ENCODE measurements around the gene KLHL8. TPM values are rescaled to one million over a fixed set of nuclear protein-coding genes. Genes with fewer than 3 reads are reported as not detected.

KLHL8 gene
- polyA plus RNA-seq, 1 donor from 2014 or later = 15.0 TPM

GRCh38 chr4:87165892-87166291 is 54.5 kb downstream of the KLHL8 start:
- Histone ChIP-seq H3K27ac (ENCODE audit: low read length) (no peak overlapping the region), H2AFZ (ENCODE audit: low read depth, low read length) (no peak overlapping the region), H3K36me3 (ENCODE audit: insufficient read depth, low read length) (peaks cover 2% of the 10 kb centered on the region), H3K27me3 (ENCODE audit: insufficient read depth, low read depth, low read length) (no peaks in the 10 kb centered on the region), H3K4me3 (ENCODE audit: low read length) (no peak overlapping the region), H3K79me2 (replicated peaks; ENCODE audit: insufficient read depth, low read length) (no peaks in the 10 kb centered on the region), H3K4me2 (ENCODE audit: low read length) (no peak overlapping the region), H3K9ac (ENCODE audit: low read length) (no peak overlapping the region), H3K9me3 (ENCODE audit: low read length) (no peaks in the 10 kb centered on the region), H4K20me1 (ENCODE audit: insufficient read depth) (no peaks in the 10 kb centered on the region), H3F3A (ENCODE audit: insufficient read depth, low read length, poor library complexity, severe bottlenecking) (no peaks in the 10 kb centered on the region), H3K9me2 (ENCODE audit: insufficient read depth, low read length) (no peaks in the 10 kb centered on the region)
- no peak for TF ChIP-seq TAF1 (IDR thresholded peaks at IDR 0.05; ENCODE audit: low read depth)
- no peak for TF ChIP-seq MXI1 (conservative IDR thresholded peaks at IDR 0.05; ENCODE audit: poor library complexity, severe bottlenecking)
- no peak for TF ChIP-seq EP300 (conservative IDR thresholded peaks at IDR 0.05; ENCODE audit: poor library complexity, severe bottlenecking)
- no peak for TF ChIP-seq RAD21 (conservative IDR thresholded peaks at IDR 0.05)
- TF ChIP-seq REST (IDR thresholded peaks at IDR 0.05; ENCODE audit: borderline replicate concordance) = no peak
- TF ChIP-seq, protein P1, sequence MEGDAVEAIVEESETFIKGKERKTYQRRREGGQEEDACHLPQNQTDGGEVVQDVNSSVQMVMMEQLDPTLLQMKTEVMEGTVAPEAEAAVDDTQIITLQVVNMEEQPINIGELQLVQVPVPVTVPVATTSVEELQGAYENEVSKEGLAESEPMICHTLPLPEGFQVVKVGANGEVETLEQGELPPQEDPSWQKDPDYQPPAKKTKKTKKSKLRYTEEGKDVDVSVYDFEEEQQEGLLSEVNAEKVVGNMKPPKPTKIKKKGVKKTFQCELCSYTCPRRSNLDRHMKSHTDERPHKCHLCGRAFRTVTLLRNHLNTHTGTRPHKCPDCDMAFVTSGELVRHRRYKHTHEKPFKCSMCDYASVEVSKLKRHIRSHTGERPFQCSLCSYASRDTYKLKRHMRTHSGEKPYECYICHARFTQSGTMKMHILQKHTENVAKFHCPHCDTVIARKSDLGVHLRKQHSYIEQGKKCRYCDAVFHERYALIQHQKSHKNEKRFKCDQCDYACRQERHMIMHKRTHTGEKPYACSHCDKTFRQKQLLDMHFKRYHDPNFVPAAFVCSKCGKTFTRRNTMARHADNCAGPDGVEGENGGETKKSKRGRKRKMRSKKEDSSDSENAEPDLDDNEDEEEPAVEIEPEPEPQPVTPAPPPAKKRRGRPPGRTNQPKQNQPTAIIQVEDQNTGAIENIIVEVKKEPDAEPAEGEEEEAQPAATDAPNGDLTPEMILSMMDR (IDR thresholded peaks at IDR 0.05; ENCODE audit: poor library complexity, severe bottlenecking) = no peak
- no peak for TF ChIP-seq SMC3 (conservative IDR thresholded peaks at IDR 0.05; ENCODE audit: poor library complexity)
- TF ChIP-seq EZH2 (IDR thresholded peaks at IDR 0.05; ENCODE audit: borderline replicate concordance, insufficient read depth, low read length, poor library complexity, severe bottlenecking) = no peak
- TF ChIP-seq POLR2AphosphoS5 (IDR thresholded peaks at IDR 0.05) = no peak

DNA sequence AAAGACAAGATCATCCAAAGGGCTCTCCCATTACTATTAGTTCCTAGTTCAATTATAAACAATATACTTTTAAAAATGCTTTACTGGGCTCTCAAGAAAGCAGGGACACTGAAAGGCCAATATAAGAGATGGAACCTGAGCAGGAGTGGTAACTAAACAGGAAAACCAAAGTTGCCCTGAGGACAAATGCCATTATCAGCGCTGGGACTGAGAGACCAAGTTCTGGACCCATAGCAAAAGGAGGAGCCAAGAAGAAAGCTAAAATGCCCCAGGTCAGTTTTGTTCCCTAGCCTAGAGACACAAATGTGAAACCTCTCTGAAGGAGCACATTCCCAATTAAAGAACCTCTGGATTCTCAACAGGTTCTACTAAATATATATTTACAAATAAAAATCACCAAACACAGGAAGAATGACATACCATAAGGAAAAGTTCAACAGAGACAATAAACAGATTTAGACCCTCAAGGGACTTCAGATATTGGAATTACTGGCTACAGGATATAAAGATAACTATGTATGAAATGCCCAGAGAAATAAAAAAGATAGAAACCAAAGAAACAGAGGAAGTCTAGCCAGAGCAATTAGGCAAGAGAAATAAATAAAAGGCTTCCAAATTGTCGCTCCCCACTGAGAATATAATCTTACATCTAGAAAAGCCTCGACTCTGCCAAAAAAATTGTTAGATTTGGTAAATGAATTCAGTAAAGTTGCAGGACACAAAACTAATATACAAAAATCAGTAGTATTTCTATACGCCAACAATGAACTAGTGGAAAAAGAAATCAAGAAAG is 67.1 kb downstream of the KLHL8 start:
- H3K27me3 ChIP-seq (ENCODE audit: insufficient read depth, low read depth, low read length) = no peaks in the 10 kb centered on the region
- H3K9me3 ChIP-seq (ENCODE audit: low read length) = no peaks in the 10 kb centered on the region
- H3K4me3 ChIP-seq (ENCODE audit: low read length) = no peak overlapping the region
- no peak overlapping the region for H2AFZ ChIP-seq (ENCODE audit: low read depth, low read length)
- H3F3A ChIP-seq (ENCODE audit: insufficient read depth, low read length, poor library complexity, severe bottlenecking) = no peaks in the 10 kb centered on the region
- H3K4me2 ChIP-seq (ENCODE audit: low read length) = no peak overlapping the region
- H3K9me2 ChIP-seq (ENCODE audit: insufficient read depth, low read length) = no peaks in the 10 kb centered on the region
- no peaks in the 10 kb centered on the region for H3K36me3 ChIP-seq (ENCODE audit: insufficient read depth, low read length)
- H3K79me2 ChIP-seq (replicated peaks; ENCODE audit: insufficient read depth, low read length) = no peaks in the 10 kb centered on the region
- no peak overlapping the region for H3K9ac ChIP-seq (ENCODE audit: low read length)
- no peaks in the 10 kb centered on the region for H4K20me1 ChIP-seq (ENCODE audit: insufficient read depth)
- no peak overlapping the region for H3K27ac ChIP-seq (ENCODE audit: low read length)
- TF ChIP-seq EP300 (conservative IDR thresholded peaks at IDR 0.05; ENCODE audit: poor library complexity, severe bottlenecking) (no peak), REST (IDR thresholded peaks at IDR 0.05; ENCODE audit: borderline replicate concordance) (no peak), MXI1 (conservative IDR thresholded peaks at IDR 0.05; ENCODE audit: poor library complexity, severe bottlenecking) (no peak), SMC3 (conservative IDR thresholded peaks at IDR 0.05; ENCODE audit: poor library complexity) (no peak), EZH2 (IDR thresholded peaks at IDR 0.05; ENCODE audit: borderline replicate concordance, insufficient read depth, low read length, poor library complexity, severe bottlenecking) (no peak), TAF1 (IDR thresholded peaks at IDR 0.05; ENCODE audit: low read depth) (no peak), RAD21 (conservative IDR thresholded peaks at IDR 0.05) (no peak), POLR2AphosphoS5 (IDR thresholded peaks at IDR 0.05) (no peak)
- TF ChIP-seq, protein P1 (IDR thresholded peaks at IDR 0.05; ENCODE audit: poor library complexity, severe bottlenecking) = no peak

All from neural cell (in vitro differentiated cells).